Vagina (tissue), 2 donors: ENCODE results near the gene CSNK2B. TPM values are rescaled to one million over a fixed set of nuclear protein-coding genes. Genes with fewer than 3 reads are reported as not detected.

Experiments
- DNase-seq, 2 donors: peaks; one replicate each; pipeline ENCODE4 v3.0.0-alpha.2; 2017; ENCODE audit errors: extremely low spot score in 2 of 2
- H3K27ac ChIP-seq: fragments of 200-600 bp; sonication (generic); one replicate; pipeline ENCODE4 v1.5.1; 2019
- H3K27me3 ChIP-seq: fragments of 200-600 bp; sonication (generic); one replicate; pipeline ENCODE4 v1.5.1; 2019
- H3K36me3 ChIP-seq, 2 donors: fragments of 200-600 bp; sonication (generic); one replicate each; pipeline ENCODE4 v1.5.1; 2017 to 2019
- H3K4me1 ChIP-seq: fragments of 200-600 bp; sonication (generic); one replicate; pipeline ENCODE4 v1.5.1; 2019
- H3K4me3 ChIP-seq, 2 donors: fragments of 200-600 bp; sonication (generic); 1 replicate in 1 of 2; 2 replicates in 1 of 2; pipeline ENCODE4 v1.5.1; 2016 to 2019
- H3K9me3 ChIP-seq: fragments of 200-600 bp; sonication (generic); one replicate; pipeline ENCODE4 v1.5.1; 2019
- POLR2A ChIP-seq, 2 donors: fragments of 450-650 bp; IDR thresholded peaks; one replicate each; pipeline ENCODE4 v1.6.1; 2017; ENCODE audit warnings: antibody characterized with exemption in 2 of 2, mild to moderate bottlenecking in 2 of 2, moderate library complexity in 2 of 2
- POLR2AphosphoS5 ChIP-seq, 2 donors: sonication (generic); formaldehyde crosslinking; IDR thresholded peaks; one replicate each; pipeline ENCODE4 v1.9.0; 2017; ENCODE audit warnings: antibody characterized with exemption in 2 of 2, mild to moderate bottlenecking in 2 of 2, low read depth in 1 of 2; ENCODE audit not compliant: insufficient read depth in 1 of 2
- intact Hi-C: fragments of 100-400 bp; cut with DNase I; formaldehyde crosslinking; loops from one replicate; pipeline ENCODE4 v1.15.1; 2023
- total RNA-seq: library from RNA; depleted of rRNA; stranded (reverse); fragments of >200 nt; gene quantifications from one replicate; pipeline ENCODE4 v1.2.3, GENCODE V29; 2016
- TF ChIP-seq, protein P1 (sequence below), 3 experiments: fragments of 450-650 bp in 2 of 3; fragments of 200-600 bp in 1 of 3; sonication (generic) in 1 of 3; IDR thresholded peaks; one replicate each; pipeline ENCODE4 v1.5.1; 2017 to 2019; ENCODE audit warnings: antibody characterized with exemption in 3 of 3, mild to moderate bottlenecking in 2 of 3, moderate library complexity in 2 of 3

The CSNK2B gene
- total RNA-seq, 1 donor from 2014 or later: 219 TPM

DNA sequence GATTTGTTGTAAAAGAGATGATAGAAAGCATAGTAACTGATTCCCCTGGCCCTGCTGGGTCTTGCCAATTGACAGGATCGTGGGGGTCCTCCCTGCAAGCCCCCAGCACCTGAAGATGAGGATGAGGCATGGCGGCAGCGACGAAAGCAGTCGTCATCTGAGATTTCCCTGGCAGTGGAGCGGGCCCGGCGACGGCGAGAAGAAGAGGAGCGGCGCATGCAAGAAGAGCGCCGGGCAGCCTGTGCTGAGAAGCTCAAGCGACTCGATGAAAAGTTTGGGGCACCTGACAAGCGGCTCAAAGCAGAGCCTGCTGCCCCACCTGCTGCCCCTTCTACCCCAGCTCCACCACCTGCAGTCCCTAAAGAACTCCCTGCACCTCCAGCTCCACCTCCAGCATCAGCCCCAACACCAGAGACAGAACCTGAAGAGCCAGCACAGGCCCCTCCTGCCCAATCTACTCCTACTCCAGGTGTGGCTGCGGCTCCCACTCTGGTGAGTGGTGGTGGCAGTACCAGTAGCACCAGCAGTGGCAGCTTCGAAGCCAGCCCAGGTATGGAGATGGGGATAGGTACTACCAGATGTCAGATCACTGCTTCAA is 38.1 kb upstream of the CSNK2B start:
- H3K9me3 ChIP-seq: no peaks in the 10 kb centered on the region
- TF ChIP-seq POLR2A (IDR thresholded peaks at IDR 0.05) (no peak), POLR2AphosphoS5 (IDR thresholded peaks at IDR 0.05; ENCODE audit: insufficient read depth in 1 of 2, low read depth in 1 of 2) (no peak)
- TF ChIP-seq, protein P1, sequence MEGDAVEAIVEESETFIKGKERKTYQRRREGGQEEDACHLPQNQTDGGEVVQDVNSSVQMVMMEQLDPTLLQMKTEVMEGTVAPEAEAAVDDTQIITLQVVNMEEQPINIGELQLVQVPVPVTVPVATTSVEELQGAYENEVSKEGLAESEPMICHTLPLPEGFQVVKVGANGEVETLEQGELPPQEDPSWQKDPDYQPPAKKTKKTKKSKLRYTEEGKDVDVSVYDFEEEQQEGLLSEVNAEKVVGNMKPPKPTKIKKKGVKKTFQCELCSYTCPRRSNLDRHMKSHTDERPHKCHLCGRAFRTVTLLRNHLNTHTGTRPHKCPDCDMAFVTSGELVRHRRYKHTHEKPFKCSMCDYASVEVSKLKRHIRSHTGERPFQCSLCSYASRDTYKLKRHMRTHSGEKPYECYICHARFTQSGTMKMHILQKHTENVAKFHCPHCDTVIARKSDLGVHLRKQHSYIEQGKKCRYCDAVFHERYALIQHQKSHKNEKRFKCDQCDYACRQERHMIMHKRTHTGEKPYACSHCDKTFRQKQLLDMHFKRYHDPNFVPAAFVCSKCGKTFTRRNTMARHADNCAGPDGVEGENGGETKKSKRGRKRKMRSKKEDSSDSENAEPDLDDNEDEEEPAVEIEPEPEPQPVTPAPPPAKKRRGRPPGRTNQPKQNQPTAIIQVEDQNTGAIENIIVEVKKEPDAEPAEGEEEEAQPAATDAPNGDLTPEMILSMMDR (IDR thresholded peaks at IDR 0.05): no peak
- H3K4me1 ChIP-seq: peaks cover 2% of the 10 kb centered on the region
- intact Hi-C loops: no loop called here
- no peak for DNase-seq
- no peaks in the 10 kb centered on the region for H3K27me3 ChIP-seq
- H3K27ac ChIP-seq: no peak overlapping the region
- H3K36me3 ChIP-seq: peaks cover 0 to 94% of the 10 kb centered on the region in 2 donors
- H3K4me3 ChIP-seq: no peak overlapping the region

- TF ChIP-seq POLR2A (IDR thresholded peaks at IDR 0.05) (no peak), POLR2AphosphoS5 (IDR thresholded peaks at IDR 0.05; ENCODE audit: insufficient read depth in 1 of 2, low read depth in 1 of 2) (no peak)
- TF ChIP-seq, protein P1 (IDR thresholded peaks at IDR 0.05): no peak
- DNase-seq: no peak
- H3K27me3 ChIP-seq: no peaks in the 10 kb centered on the region
- H3K4me3 ChIP-seq: no peak overlapping the region
- H3K4me1 ChIP-seq: no peaks in the 10 kb centered on the region
- H3K27ac ChIP-seq: no peak overlapping the region
- H3K9me3 ChIP-seq: no peaks in the 10 kb centered on the region
- peaks cover 0 to 97% of the 10 kb centered on the region in 2 donors for H3K36me3 ChIP-seq
- intact Hi-C loops: no loop called here
Observed at GRCh38 chr6:31629014-31629413, 36.9 kb upstream of the CSNK2B start.

DNA sequence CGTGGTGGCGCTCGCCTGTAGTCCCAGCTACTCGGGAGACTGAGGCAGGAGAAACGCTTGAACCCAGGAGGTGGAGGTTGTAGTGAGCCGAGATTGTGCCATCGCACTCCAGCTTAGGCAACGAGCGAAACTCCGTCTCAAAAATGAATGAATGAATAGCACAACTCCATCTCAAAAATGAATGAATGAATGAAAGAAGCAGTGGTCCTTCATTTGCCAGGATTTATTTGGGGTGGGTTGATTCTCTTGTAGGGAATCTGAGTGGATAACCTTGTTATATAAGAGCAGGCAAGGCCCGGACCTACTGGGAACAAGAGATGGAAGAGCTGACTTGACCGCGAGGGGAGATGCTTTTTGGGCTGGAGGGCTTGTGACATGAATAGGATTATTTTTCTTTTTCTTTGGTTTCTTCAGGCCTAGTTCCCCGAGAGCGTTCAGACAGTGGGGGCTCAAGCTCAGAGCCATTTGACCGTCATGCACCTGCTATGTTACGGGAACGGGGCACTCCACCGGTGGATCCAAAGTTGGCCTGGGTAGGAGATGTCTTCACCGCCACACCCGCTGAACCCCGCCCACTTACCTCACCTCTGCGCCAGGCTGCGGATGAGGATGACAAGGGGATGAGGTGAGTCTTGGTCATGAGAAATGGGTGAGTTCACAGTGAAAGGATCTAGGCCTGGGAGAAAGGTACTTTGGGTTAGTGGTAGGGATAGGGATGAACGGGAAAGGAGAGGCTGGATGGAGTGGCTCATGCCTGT is 35.5 kb upstream of the CSNK2B start:
- no peak overlapping the region for H3K27ac ChIP-seq
- intact Hi-C loops: no loop called here
- H3K27me3 ChIP-seq: no peaks in the 10 kb centered on the region
- H3K36me3 ChIP-seq: peaks cover 0 to 97% of the 10 kb centered on the region in 2 donors
- no peak for DNase-seq
- no peaks in the 10 kb centered on the region for H3K9me3 ChIP-seq
- H3K4me3 ChIP-seq: no peak overlapping the region
- TF ChIP-seq POLR2AphosphoS5 (IDR thresholded peaks at IDR 0.05; ENCODE audit: insufficient read depth in 1 of 2, low read depth in 1 of 2): no peak
- TF ChIP-seq POLR2A (IDR thresholded peaks at IDR 0.05): no peak
- TF ChIP-seq, protein P1 (IDR thresholded peaks at IDR 0.05): no peak
- H3K4me1 ChIP-seq: no peaks in the 10 kb centered on the region

- Histone ChIP-seq H3K36me3 (peaks cover 0 to 97% of the 10 kb centered on the region in 2 donors), H3K4me1 (no peaks in the 10 kb centered on the region), H3K4me3 (no peak overlapping the region), H3K27me3 (no peaks in the 10 kb centered on the region), H3K9me3 (no peaks in the 10 kb centered on the region), H3K27ac (no peak overlapping the region)
- intact Hi-C loops: no loop called here
- TF ChIP-seq POLR2AphosphoS5 (IDR thresholded peaks at IDR 0.05; ENCODE audit: insufficient read depth in 1 of 2, low read depth in 1 of 2): no peak
- no peak for TF ChIP-seq POLR2A (IDR thresholded peaks at IDR 0.05)
- TF ChIP-seq, protein P1 (IDR thresholded peaks at IDR 0.05): no peak
- DNase-seq: no peak
Observed at GRCh38 chr6:31631209-31631608, 34.7 kb upstream of the CSNK2B start.
